ENCODE measurements around the gene RNF112. TPM values are rescaled to one million over a fixed set of nuclear protein-coding genes. Genes with fewer than 3 reads are reported as not detected.
A peak's percentile ranks its signal among the peaks of the same experiment; 100 is the strongest.

RNF112 gene
- polyA plus RNA-seq, 2 donors, result 1.1 to 3.7 TPM

DNA sequence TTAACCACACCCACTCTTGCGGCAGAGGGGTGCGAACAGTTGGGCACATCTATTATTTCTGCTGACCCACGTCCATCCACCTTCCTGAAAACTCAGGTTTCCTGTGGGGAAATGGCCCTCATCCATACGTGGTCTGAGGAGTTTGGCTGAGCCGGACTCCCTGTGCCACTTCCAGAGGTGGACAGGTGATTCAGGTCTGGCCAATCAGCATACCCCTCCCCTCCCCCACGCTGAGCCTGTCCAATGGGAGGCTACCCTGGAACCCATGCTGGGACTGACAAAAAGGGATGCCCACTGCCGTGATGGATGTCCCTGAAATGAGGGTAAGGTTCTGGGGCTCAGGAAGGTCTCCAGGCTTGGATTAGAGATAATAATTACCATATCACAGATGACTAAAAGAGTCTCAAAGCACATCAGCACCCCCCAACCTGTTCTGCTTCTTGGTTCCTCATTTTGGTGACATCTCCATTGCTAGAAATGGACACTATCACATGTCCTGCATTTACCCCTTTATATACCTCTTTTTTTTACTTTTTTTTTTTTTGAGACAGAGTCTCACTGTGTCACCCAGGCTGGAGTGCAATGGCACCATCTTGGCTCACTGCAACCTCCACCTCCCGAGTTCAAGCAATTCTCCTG is 38.0 kb upstream of the RNF112 start:
- Histone ChIP-seq H3K4me1 (ENCODE audit: control insufficient read depth in 2 of 2, insufficient read depth in 2 of 2, low read length in 1 of 2) (peaks cover 4 to 11% of the 10 kb centered on the region in 2 donors), H3K36me3 (ENCODE audit: control insufficient read depth in 2 of 2, insufficient read depth in 2 of 2, low read length in 1 of 2) (no peaks in the 10 kb centered on the region), H3K27ac (ENCODE audit: low read depth in 2 of 2, low read length in 1 of 2) (no peak overlapping the region), H3K27me3 (ENCODE audit: control insufficient read depth in 1 of 2, insufficient read depth in 2 of 2, low read length in 2 of 2) (no peaks in the 10 kb centered on the region), H3K9me3 (ENCODE audit: control insufficient read depth in 2 of 2, insufficient read depth in 1 of 2, low read depth in 1 of 2, low read length in 1 of 2) (no peaks in the 10 kb centered on the region), H3K4me3 (ENCODE audit: low read depth in 1 of 2, low read length in 2 of 2) (no peak overlapping the region)
- 86 to 92% methylated on average over 8 of the region's 8 CpGs for WGBS, 2 donors

DNA sequence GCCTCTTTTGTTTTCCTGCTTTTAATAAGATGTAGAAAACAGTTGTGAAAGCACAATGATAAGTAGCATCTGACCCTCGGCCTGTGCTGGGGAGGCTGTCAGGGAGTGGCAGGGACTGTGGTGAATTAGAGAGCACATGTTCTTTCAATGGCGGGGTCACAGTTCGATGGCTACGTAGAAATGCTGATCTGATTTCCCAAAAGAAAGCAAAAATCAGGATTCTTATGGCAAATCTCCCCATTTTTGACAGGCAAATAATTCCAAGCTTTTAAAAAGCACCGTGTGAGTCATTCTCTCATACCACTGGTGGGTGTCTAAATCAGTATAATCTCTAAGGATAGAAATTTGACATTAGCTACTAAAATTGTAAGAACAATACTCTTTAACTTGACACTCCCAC is 36.9 kb upstream of the RNF112 start:
- Histone ChIP-seq H3K9me3 (ENCODE audit: control insufficient read depth in 2 of 2, insufficient read depth in 1 of 2, low read depth in 1 of 2, low read length in 1 of 2) (no peaks in the 10 kb centered on the region), H3K27ac (ENCODE audit: low read depth in 2 of 2, low read length in 1 of 2) (no peak overlapping the region), H3K36me3 (ENCODE audit: control insufficient read depth in 2 of 2, insufficient read depth in 2 of 2, low read length in 1 of 2) (no peaks in the 10 kb centered on the region), H3K4me1 (ENCODE audit: control insufficient read depth in 2 of 2, insufficient read depth in 2 of 2, low read length in 1 of 2) (peaks cover 4 to 11% of the 10 kb centered on the region in 2 donors), H3K4me3 (ENCODE audit: low read depth in 1 of 2, low read length in 2 of 2) (no peak overlapping the region), H3K27me3 (ENCODE audit: control insufficient read depth in 1 of 2, insufficient read depth in 2 of 2, low read length in 2 of 2) (no peaks in the 10 kb centered on the region)
- WGBS, 2 donors, result 82 to 87% methylated on average over 5 of the region's 5 CpGs

DNA sequence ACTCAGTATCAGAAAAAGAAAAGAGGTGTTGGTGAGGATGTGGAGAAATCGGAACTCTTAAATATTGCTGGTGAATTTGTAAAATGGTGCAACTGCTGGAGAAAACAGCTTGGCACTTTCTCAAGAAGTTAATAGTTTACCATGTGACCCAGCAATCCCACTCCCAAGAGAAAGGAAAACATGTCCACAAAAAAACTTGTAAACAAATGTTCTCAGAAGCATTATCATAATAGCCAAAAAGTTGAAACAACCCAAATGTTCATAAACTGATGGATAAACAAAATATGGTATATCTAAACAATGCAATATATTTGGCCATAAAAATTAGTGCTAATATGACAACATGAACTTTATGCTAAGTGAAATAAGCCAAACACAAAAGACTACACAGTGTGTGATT is 35.3 kb upstream of the RNF112 start:
- no peaks in the 10 kb centered on the region for H3K9me3 ChIP-seq (ENCODE audit: control insufficient read depth in 2 of 2, insufficient read depth in 1 of 2, low read depth in 1 of 2, low read length in 1 of 2)
- H3K4me3 ChIP-seq (ENCODE audit: low read depth in 1 of 2, low read length in 2 of 2), result no peak overlapping the region
- H3K27me3 ChIP-seq (ENCODE audit: control insufficient read depth in 1 of 2, insufficient read depth in 2 of 2, low read length in 2 of 2), result no peaks in the 10 kb centered on the region
- H3K4me1 ChIP-seq (ENCODE audit: control insufficient read depth in 2 of 2, insufficient read depth in 2 of 2, low read length in 1 of 2), result peaks cover 0 to 12% of the 10 kb centered on the region in 2 donors
- no peak overlapping the region for H3K27ac ChIP-seq (ENCODE audit: low read depth in 2 of 2, low read length in 1 of 2)
- H3K36me3 ChIP-seq (ENCODE audit: control insufficient read depth in 2 of 2, insufficient read depth in 2 of 2, low read length in 1 of 2), result peaks cover 2 to 10% of the 10 kb centered on the region in 2 donors
- WGBS, 2 donors, result 76 to 93% methylated on average over 1 of the region's 1 CpG

DNA sequence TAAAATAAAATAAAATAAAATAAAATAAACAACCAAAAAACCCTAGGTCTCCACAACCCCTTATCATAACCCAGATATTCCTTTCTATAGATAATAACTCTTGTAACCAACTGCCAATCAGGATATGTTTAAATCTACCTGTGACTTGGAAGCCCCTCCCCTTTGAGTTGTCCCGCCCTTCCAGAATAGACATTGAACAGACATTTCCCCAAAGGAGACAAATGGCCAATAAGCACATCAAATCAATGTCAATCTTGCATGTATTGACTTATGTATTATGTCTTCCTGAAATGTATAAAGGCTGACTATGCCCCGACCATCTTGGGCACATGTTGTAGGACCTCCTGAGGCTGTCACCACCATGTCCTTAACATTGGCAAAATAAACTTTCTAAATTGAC is 34.2 kb upstream of the RNF112 start:
- H3K4me3 ChIP-seq (ENCODE audit: low read depth in 1 of 2, low read length in 2 of 2), result peak overlapping the region in 1 of 2 donors; percentile 57
- H3K27me3 ChIP-seq (ENCODE audit: control insufficient read depth in 1 of 2, insufficient read depth in 2 of 2, low read length in 2 of 2), result no peaks in the 10 kb centered on the region
- WGBS, 2 donors, result 33 to 42% methylated on average over 2 of the region's 2 CpGs
- H3K27ac ChIP-seq (ENCODE audit: low read depth in 2 of 2, low read length in 1 of 2), result peak overlapping the region; percentile 73 to 99
- H3K9me3 ChIP-seq (ENCODE audit: control insufficient read depth in 2 of 2, insufficient read depth in 1 of 2, low read depth in 1 of 2, low read length in 1 of 2), result no peaks in the 10 kb centered on the region
- H3K36me3 ChIP-seq (ENCODE audit: control insufficient read depth in 2 of 2, insufficient read depth in 2 of 2, low read length in 1 of 2), result peaks cover 6 to 20% of the 10 kb centered on the region in 2 donors
- H3K4me1 ChIP-seq (ENCODE audit: control insufficient read depth in 2 of 2, insufficient read depth in 2 of 2, low read length in 1 of 2), result peaks cover 0 to 9% of the 10 kb centered on the region in 2 donors

DNA sequence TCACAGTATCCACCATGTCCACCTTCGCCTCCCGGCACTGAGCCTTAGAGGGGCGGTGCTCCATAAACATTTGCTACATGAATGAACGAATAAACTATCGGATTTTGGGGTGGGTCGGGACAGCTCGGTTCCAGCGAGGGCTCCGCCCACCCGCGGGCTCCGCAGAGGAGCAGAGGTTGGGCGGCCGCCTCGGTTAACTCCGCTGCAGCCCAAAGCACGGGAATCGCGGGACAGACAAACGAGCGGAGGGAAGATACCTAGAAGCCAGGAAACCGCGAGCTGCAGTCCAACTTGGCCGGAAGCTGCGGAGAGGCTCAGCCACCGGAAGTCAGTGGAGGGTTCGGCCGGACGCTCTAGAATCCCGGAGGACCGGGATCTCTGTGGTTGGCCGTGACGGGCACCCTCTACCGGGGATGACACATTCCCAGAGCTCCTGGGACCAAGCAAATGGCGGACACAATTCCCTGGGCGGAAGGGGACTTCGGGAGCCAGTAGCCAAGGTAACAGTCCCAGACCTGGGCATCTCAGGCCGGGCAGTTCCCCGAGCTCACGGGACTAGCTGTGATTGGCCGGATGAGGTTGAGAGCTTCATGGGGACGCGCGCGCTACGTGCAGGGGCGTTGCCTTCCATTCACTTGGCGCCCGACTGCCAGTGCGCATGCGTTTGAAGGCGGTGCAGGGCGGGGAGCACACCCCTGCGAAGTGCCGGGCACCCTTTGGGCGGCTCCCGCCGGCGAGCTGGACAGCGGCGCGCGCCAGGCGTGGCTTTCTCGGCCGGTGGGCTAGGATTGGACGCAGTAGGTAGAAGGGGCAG is 33.2 kb upstream of the RNF112 start:
- Histone ChIP-seq H3K9me3 (ENCODE audit: control insufficient read depth in 2 of 2, insufficient read depth in 1 of 2, low read depth in 1 of 2, low read length in 1 of 2) (no peaks in the 10 kb centered on the region), H3K27ac (ENCODE audit: low read depth in 2 of 2, low read length in 1 of 2) (peak overlapping the region; percentile 98 to 99), H3K4me3 (ENCODE audit: low read depth in 1 of 2, low read length in 2 of 2) (peak overlapping the region; percentile 68 to 73), H3K4me1 (ENCODE audit: control insufficient read depth in 2 of 2, insufficient read depth in 2 of 2, low read length in 1 of 2) (peaks cover 1 to 16% of the 10 kb centered on the region in 2 donors), H3K36me3 (ENCODE audit: control insufficient read depth in 2 of 2, insufficient read depth in 2 of 2, low read length in 1 of 2) (peaks cover 6 to 30% of the 10 kb centered on the region in 2 donors), H3K27me3 (ENCODE audit: control insufficient read depth in 1 of 2, insufficient read depth in 2 of 2, low read length in 2 of 2) (no peaks in the 10 kb centered on the region)
- whole genome bisulfite sequencing, 2 donors, result 0% methylated on average over 67 of the region's 67 CpGs

DNA sequence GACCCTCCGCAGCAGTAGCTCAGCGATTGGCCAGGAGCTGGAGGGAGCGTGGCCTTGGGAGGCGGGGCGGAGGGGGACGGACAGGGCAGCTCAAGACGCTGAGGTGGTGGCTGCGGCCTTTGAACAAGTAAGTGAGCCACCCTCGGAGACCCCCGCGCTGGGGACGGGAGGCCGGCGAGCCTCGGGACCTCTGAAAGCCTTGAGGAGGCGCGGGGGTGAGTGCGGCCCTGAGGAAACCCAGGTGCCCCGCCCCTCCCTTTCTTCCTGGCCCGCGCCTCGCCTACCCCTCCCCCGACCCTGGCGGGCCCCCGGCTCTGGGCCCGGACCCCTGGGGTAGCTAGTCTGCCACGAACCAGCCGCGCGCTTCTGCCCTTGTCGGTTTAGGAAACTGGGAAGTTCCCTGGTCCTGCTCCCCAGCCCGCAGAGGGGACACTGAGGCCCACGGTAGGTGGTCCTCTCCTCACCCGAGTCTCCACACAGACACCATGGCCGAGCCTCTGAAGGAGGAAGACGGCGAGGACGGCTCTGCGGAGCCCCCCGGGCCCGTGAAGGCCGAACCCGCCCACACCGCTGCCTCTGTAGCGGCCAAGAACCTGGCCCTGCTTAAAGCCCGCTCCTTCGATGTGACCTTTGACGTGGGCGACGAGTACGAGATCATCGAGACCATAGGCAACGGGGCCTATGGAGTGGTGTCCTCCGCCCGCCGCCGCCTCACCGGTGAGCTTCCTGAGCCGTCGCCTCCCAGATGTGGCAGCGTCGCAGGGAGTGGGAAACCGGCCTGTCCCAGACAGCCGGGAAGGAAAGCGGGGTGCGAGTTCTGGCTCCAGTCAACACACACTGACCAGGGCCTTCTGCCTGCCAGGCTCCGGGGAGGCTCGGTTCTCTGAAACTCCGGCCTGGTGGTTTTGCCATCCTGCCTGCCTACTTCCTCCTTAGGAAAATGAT is 32.3 kb upstream of the RNF112 start, which contains the start of gene MAPK7:
TSS of gene MAPK7 (plus strand) at position 83 of the 945 bp plus-strand sequence. CDS start at position 486, 403 bp downstream.
- Histone ChIP-seq H3K36me3 (ENCODE audit: control insufficient read depth in 2 of 2, insufficient read depth in 2 of 2, low read length in 1 of 2) (peaks cover 10 to 36% of the 10 kb centered on the region in 2 donors), H3K4me1 (ENCODE audit: control insufficient read depth in 2 of 2, insufficient read depth in 2 of 2, low read length in 1 of 2) (peaks cover 6 to 20% of the 10 kb centered on the region in 2 donors), H3K27ac (ENCODE audit: low read depth in 2 of 2, low read length in 1 of 2) (peak within 1 kb of the TSS; percentile 98 to 99), H3K27me3 (ENCODE audit: control insufficient read depth in 1 of 2, insufficient read depth in 2 of 2, low read length in 2 of 2) (no peaks in the 10 kb centered on the region), H3K4me3 (ENCODE audit: low read depth in 1 of 2, low read length in 2 of 2) (peak within 1 kb of the TSS; percentile 68 to 73), H3K9me3 (ENCODE audit: control insufficient read depth in 2 of 2, insufficient read depth in 1 of 2, low read depth in 1 of 2, low read length in 1 of 2) (no peaks in the 10 kb centered on the region)
- 7 to 9% methylated on average over 58 to 69 of the region's 69 CpGs for WGBS, 2 donors

DNA sequence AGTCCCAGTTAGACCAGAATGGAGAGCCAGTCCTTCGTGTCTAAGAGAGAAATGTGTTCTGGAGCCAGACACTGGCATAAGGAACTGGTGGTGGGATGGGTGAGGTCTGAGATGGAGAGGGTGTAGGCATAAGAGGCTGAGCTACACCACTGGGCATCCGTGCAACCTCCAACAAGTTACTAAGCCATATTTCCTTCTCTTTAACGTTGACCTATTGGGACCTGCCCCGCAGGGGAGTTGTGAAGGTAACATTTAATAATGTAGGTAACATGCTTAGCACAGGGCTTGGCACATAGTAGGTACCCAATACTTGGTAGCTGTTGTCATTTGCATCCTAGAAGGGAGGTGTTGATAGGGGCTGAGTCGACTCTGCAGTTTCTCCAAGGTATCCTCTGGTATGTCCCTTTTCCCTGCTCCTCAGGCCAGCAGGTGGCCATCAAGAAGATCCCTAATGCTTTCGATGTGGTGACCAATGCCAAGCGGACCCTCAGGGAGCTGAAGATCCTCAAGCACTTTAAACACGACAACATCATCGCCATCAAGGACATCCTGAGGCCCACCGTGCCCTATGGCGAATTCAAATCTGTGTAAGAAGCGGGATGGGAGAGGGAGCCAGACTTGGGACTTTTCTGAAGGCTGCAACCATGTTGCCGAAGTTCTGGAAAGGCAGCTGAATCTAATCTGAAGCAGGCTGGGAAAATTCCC is 31.5 kb upstream of the RNF112 start:
- peaks cover 10 to 38% of the 10 kb centered on the region in 2 donors for H3K36me3 ChIP-seq (ENCODE audit: control insufficient read depth in 2 of 2, insufficient read depth in 2 of 2, low read length in 1 of 2)
- 79% methylated on average over 13 of the region's 13 CpGs for WGBS, 2 donors
- H3K27ac ChIP-seq (ENCODE audit: low read depth in 2 of 2, low read length in 1 of 2), result peak overlapping the region; percentile 98 to 99
- H3K4me3 ChIP-seq (ENCODE audit: low read depth in 1 of 2, low read length in 2 of 2), result peak overlapping the region; percentile 68 to 73
- H3K27me3 ChIP-seq (ENCODE audit: control insufficient read depth in 1 of 2, insufficient read depth in 2 of 2, low read length in 2 of 2), result no peaks in the 10 kb centered on the region
- no peaks in the 10 kb centered on the region for H3K9me3 ChIP-seq (ENCODE audit: control insufficient read depth in 2 of 2, insufficient read depth in 1 of 2, low read depth in 1 of 2, low read length in 1 of 2)
- peaks cover 14 to 29% of the 10 kb centered on the region in 2 donors for H3K4me1 ChIP-seq (ENCODE audit: control insufficient read depth in 2 of 2, insufficient read depth in 2 of 2, low read length in 1 of 2)

DNA sequence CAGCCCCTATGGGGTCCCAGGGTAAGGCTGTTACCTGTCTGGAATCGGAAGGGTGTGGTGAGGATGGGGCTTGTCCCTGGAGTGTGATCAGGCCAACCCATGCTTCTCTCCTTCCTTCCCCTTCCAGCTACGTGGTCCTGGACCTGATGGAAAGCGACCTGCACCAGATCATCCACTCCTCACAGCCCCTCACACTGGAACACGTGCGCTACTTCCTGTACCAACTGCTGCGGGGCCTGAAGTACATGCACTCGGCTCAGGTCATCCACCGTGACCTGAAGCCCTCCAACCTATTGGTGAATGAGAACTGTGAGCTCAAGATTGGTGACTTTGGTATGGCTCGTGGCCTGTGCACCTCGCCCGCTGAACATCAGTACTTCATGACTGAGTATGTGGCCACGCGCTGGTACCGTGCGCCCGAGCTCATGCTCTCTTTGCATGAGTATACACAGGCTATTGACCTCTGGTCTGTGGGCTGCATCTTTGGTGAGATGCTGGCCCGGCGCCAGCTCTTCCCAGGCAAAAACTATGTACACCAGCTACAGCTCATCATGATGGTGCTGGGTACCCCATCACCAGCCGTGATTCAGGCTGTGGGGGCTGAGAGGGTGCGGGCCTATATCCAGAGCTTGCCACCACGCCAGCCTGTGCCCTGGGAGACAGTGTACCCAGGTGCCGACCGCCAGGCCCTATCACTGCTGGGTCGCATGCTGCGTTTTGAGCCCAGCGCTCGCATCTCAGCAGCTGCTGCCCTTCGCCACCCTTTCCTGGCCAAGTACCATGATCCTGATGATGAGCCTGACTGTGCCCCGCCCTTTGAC is 30.3 kb upstream of the RNF112 start:
- Histone ChIP-seq H3K27me3 (ENCODE audit: control insufficient read depth in 1 of 2, insufficient read depth in 2 of 2, low read length in 2 of 2) (no peaks in the 10 kb centered on the region), H3K4me1 (ENCODE audit: control insufficient read depth in 2 of 2, insufficient read depth in 2 of 2, low read length in 1 of 2) (peaks cover 15 to 39% of the 10 kb centered on the region in 2 donors), H3K36me3 (ENCODE audit: control insufficient read depth in 2 of 2, insufficient read depth in 2 of 2, low read length in 1 of 2) (peaks cover 10 to 38% of the 10 kb centered on the region in 2 donors), H3K4me3 (ENCODE audit: low read depth in 1 of 2, low read length in 2 of 2) (no peak overlapping the region), H3K27ac (ENCODE audit: low read depth in 2 of 2, low read length in 1 of 2) (no peak overlapping the region), H3K9me3 (ENCODE audit: control insufficient read depth in 2 of 2, insufficient read depth in 1 of 2, low read depth in 1 of 2, low read length in 1 of 2) (no peaks in the 10 kb centered on the region)
- 92% methylated on average over 28 to 29 of the region's 29 CpGs for WGBS, 2 donors

Measured in esophagus (tissue), 2 donors.